Renal pelvis (tissue), 4 donors: ENCODE data around the gene NCR3LG1. TPM values are rescaled to one million over a fixed set of nuclear protein-coding genes. Genes with fewer than 3 reads are reported as not detected.
A peak's percentile ranks its signal among the peaks of the same experiment; 100 is the strongest.

Experiments
- DNase-seq: peaks from one replicate; pipeline ENCODE4 v3.0.0-alpha.2; 2013
- polyA plus RNA-seq, 3 donors: library from polyadenylated mRNA; unstranded; fragments of 120-200 nt; gene quantifications; one replicate each; pipeline ENCODE4 v1.2.1, GENCODE V29; 2013; ENCODE audit not compliant: insufficient read length in 3 of 3

Gene NCR3LG1
- polyA plus RNA-seq, 3 donors, result 1.2 to 2.3 (median 2.3) TPM

DNA sequence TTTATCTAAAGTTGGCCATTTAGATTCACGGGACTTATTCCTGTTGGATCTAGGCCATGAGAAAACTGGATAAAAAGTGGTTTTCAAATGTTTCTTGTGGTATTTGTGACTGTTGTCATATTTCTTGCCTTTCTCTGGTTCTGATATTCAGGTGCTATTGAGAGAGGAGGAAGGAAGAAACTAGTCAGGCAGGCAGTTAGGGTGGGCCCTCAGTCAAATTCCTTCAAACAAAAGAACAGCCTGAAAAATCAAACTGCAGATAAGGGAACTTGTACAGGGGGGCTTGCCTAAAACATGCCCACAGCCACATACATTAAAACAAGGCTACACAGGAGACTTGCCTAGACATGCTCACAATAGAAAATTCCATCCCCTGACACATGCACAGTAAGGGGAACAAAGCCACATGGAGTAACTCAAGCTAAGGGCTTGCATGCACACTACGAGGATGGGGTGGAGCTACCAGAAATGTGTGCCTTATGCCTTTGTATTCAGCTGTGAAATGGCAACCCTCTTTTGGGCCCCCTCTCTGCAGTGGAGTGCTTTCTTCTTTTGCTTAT, 18.2 kb downstream of the NCR3LG1 start:
- DNase-seq, result no peak

DNA sequence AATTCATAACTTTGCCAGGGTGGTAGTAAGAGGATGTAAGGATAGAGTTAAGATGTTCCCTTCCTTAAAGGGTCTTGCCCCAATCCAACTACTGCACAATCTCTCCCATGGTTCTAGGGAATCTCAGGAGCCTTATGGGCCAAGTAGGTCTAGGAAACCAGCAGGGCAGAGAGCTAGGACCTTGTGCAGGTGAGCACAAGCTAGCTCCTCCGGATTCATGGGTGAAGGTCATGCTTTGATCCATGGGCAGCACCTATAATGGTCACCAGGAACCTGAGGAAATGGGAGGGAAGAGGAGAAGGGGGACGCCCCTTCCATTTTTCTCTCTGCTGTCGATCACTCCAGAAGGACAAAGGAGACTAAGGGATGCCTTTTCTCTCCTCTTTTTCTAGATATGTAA, 20.0 kb downstream of the NCR3LG1 start:
- DNase-seq, result no peak

DNA sequence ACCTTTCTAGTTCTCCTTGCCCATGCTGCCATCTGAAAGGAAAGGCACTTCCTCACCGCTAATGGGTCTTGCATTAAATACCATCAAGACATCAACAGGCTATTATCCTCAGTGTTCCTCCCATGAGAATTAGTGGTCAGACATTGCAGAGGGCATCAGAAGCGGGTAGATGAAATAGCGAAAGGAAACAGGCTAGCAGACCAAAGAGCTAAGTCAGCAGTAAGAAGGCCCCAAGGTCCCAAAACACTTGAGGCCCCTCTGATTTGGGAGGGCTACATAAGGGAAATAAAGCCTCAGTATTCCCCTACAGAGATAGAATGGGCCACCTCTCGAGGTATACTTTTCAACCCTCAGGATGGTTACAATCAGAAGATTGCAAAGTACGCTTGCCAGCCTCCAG, 23.9 kb downstream of the NCR3LG1 start:
- no peak for DNase-seq

DNA sequence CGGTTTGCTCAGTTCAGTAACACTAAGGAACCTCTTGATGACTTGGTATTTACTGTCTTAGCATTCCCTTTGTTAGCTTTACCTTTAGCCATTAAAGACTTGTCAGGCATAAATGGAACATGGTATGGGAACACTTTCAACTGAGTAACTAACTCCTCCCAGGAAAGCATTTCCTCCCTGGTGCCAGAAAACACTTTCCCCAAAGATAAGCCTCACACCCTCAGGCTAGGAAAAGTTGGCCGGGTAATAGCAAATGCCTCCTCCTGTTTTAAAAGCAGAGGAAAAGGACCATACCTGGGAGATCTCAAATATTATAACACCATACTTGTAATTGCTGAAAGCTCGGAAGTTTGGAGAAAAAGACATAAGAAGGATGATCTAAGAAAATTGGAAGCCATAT, 24.9 kb downstream of the NCR3LG1 start:
- DNase-seq, result no peak

DNA sequence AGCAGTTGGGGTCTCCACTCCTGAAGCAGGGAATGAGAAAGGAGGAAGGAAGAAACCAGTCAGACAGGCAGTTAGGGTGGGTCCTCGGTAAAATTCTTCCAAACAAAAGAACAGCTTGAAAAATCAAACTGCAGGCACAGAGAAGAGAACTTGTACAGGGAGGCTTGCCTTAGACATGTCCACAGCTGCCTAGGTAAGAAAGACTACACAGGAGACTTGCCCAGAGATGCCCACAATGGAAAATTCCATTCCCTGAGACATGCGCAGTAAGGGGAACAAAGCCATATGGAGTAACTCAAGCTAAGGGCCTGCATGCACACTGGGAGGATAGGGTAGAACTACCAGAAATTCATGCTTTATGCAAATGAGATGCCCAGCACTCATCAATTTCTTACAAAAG, 27.1 kb downstream of the NCR3LG1 start:
- DNase-seq, result no peak

DNA sequence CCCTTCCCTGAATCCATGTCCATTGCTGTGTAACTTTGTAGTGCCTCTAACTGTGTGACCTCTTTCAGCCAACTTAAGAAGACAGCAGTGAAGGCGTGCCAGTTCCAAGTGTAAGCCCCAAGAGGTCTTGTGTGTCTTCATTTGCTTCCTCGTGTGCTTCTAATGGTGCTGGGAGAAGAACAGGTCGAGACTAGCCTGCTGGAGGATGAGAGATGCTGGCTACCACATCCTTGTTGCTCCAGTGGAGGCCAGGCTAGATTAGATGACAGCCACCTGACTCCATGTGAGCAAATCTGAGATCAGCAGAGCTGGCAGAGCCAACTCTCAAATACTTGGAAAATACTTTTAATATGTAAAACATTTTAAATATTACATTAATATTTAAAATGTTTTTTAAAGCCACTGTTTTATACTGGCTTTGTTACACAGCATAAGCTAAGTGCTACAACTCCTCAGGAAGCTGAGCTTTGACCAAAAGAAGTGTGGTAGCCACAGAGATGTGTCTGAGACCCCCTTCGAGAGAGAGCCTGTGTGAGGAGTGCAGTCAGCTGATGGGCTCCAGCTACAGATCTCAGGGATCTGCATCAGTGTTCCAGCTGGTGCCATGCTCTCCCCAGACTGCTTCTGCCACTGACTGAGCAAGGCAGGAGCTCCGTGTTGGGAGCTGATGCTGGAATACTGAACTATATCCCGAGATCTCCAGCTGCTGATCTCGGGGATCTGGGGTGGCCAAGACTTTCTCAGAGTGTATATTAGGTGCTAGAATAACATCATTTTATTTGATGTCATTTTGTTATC, 28.0 kb downstream of the NCR3LG1 start:
- no peak for DNase-seq

DNA sequence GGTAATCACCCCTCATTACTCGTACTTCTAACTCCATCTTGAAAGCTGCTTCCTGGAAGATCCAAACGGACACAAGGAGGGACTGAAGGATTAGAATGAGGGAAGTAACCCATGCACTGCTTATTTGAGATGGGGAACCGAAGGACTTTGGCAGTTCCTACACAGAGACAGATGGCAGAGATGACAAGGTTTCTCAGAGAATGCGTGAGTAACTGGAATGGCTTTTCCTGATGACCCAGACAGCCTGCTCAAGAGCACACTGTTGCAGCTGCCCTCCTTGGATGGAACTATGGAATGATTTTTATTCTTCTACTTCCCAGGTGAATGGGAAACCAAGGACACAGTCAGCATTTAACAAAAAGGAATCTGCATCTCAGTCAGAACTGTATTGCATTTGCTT, 29.6 kb downstream of the NCR3LG1 start:
- DNase-seq, result no peak

DNA sequence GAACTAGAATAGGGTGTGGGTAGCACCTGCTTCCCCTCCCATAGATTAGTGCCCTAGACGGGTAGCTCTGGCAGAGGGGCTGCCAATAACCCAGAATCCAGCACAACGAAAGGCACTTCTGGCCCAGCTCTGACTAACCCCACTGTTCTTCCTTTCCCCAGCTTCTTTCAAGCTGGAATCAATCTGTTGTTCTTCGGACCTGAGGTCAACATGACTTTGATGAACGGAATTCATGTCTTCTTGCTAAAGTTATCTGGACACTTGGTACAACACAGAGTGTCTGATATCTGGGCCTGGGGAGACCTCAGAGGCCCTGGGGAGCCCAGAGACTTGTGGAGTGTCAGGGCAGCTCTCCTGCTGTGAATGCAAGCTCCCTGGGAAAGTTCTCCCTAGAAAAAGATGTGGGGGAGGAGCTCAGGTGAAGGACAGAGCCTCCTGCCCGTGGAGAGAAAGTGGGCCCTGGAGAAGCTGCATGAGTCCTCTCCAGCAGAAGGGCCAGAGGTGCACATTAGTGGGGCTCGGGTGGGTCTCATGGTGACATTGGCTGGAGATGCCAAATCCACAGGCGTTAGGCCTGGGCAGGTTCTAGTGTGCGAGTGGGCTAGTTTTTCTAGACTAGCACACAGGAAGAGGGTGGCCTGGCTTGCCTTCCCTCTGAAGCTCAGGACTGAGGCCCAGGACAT, 30.6 kb downstream of the NCR3LG1 start:
- DNase-seq, result no peak

DNA sequence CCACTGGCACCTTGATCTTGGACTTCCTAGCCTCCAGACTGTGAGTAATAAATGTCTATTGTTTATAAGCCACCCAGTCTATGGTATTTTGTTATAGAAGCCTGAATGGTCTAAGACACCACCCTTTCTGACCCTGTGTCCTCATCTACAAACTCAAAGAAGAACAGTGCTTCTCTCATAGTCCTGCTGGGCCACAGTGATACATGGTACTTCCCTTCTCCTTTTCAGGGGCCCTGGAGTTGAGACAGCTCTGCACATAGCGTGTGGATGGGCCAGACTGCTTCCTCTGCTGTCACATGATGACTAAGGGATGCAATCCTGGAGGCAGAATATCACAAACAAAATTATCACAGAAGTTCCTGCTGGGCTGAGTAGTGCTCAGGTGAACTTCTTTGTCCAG, 31.9 kb downstream of the NCR3LG1 start:
- DNase-seq, result no peak

DNA sequence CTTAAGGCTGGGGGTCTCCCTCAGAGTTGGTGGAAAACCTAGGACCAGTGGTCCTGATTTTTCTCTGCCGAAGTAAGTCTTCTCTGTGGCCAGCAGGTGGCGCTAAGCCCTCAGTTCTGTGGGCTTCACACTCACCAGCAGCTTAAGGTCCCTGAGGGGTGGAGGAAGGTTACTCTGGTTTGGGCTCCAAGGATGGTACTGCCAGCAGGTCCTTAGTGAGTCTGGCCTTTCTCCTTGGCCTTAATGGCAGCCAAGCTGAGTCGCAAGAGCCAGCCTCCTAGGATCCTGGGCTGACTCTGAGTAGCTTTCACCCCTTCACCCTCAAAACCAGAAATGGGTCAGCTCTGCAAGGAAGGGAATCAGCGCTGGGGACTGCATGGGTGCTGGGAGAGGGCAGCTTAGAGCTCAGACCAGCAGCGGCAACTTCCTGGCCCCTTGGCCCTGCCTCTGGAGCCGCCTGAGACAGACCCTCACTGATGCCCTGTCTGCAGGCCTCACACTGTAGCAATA, 32.5 kb downstream of the NCR3LG1 start:
- peak; percentile 82 for DNase-seq

DNA sequence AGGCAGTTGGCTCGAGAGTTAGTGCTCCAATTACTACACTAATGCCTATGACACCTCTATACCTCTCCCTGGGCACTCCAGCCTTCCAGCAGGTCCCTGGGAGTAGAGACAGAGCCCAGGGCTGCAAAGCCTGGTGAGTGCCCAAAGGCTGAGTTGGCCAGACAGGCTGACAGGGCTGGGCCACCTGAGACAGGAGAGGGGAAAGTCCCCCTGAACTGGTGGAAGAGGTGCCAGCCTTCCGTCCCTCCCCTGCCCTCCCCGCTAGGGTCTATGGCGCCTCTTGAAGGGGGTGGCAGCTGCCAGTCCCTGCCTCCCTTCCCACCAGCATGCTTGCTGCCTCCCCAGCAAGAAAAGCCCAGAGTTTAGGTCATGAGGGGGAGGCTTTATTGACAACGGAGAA, 33.9 kb downstream of the NCR3LG1 start:
- no peak for DNase-seq

DNA sequence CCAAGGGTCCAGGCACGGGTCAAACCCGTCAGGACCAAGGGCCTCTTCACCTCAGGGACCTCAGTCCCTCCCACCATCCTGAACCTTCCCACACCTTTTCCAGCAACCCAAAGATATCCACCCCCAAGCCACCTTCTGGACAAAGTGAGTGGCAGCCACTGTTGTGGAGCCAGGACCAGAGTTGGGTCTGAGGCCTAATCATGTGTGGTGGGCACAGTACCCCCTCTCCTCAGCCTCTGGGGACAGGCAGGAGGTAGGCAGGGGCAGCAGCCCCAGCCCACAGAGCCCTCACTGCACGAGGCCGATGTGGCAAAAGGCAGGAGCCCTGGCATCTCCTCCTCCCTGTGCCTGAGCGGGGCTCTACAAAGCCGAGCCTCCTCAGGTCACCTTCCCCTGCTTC, 34.3 kb downstream of the NCR3LG1 start:
- no peak for DNase-seq

DNA sequence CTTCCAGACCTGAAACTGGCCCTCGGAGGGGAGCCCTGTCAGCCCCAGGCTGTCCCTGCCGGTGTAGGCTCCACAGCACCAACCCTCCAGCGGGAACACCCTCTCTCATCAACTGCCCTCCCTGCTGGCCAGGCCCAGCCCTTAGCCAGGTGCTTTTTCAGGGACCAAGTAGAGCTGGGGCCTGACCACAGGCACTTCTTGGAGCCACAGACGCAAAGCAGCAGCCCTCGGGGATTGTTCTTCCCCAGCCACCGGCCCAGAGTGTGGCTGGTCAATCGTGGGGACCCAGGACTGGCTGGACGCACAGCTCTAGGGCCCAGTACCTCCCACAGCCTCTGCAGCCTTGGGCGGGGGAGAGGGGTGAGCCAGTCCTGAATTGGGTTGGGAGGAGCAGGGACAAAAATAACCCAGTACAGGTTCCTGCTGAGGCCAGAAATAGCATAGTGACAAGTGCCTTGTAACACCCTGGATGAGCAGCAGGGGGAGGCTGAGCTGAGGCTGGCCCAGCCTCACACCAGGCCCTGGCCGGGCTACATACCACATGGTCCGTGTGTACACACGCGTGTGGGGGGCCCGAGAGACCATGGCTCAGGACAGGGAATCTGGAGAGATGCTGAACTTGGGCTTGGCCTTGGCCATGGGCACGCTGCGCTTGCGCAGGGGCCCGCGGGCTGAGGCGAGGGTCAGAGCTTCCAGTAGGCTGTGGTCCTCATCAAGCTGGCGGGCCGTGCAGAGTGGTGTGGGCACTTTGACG, 34.9 kb downstream of the NCR3LG1 start:
- peak; percentile 17 for DNase-seq

DNA sequence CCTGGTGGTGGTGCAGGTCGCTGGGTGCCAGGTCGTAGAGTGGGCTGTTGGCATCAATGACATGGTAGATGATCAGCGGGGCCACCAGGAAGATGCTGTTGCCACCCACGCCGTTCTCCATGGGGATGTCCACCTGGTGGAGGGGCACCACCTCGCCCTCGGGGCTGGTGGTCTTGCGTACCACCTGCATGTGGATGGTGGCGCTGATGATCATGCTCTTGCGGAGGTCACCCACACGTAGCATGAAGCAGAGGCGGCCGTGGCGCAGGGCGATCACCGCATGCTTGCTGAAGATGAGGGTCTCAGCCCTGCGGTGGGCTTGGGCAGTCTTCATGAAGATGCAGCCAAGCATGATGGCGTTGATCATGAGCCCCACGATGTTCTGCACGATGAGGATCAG, 35.7 kb downstream of the NCR3LG1 start:
- no peak for DNase-seq

DNA sequence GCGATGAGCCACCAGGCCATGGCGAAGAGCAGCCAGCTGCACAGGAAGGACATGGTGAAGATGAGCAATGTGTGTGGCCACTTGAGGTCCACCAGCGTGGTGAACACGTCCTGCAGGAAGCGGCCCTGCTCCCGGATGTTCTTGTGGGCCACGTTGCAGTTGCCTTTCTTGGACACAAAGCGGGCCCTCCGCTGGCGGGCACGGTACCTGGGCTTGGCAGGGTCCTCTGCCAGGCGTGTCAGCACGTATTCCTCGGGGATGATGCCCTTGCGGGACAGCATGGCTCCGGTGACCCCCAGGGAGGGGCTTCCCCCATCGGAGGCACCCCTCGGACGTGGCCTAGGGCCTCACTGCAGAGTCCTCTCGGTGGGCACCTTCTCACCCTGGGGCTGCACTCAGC, 36.2 kb downstream of the NCR3LG1 start:
- no peak for DNase-seq

DNA sequence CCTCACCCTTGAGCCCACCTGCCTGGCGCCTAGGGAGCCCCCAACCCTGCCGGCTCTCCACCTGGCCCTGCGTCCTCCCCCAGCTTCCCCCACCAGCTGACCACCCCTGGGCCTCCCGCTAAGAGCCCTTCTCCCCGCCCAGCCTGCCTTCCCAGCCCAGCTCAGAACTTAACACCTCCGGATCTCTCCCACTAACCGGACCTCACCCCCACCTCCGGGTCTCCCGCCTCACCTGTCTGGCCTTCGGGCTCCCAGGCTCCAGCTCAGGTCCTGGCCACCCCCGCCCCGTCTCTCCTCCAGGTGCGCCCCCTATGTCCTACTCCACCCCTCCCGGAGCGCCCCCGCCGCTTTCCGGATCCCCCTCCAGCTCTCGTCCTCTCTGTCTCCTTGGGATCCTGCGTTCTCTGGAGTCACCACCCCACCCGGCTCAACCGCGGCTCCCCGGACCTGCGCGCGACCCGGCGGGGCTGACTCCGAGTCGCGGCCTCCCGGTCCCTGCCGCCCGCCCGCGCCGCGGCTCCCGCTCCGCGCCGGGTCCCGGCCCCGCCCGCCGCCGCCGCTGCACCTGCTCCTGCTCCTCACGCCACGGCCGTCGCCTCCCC, 37.1 kb downstream of the NCR3LG1 start, which contains the start of gene KCNJ11:
TSS of gene KCNJ11 (minus strand) at position 51 of the 602 bp plus-strand sequence. CDS start 568 bp downstream, outside the sequence.
- peak; percentile 11 for DNase-seq

DNA sequence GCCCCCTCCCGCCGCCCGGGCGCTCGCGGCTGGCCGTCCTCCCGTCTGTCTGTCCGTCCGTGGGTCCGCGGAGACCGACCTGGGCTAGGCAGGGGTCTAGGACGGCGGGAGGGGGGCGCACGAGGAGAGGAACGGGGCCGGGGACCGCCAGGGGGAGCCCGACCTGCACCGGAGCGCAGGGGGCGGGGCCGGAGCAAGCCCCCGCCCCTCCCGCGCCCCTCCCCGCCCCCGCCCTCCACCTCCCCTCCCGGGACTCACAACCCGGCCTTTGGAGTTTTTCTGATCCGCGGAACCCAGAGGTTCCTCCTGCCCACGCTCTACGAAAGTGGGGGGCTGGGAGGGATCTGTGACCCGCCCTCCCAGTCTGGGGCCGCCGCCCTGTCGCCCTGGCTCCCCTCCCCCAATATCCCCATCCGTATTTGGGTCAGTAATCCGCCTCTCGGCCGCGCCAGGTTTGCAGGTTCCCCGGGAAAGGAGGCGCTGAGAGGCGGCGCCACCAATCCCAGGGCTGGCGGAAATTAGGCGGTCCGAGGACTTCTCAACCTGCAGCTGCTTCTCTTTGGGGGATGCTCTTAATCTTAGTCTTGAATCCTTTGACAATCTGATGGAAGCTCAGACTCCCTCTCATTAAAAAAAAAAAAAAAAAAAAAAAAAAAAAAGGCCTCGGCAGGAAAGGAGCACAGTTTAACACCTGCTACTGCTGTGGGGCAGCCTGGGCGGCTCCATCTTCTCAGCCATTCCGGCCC, 37.8 kb downstream of the NCR3LG1 start:
- peak; percentile 69 for DNase-seq

DNA sequence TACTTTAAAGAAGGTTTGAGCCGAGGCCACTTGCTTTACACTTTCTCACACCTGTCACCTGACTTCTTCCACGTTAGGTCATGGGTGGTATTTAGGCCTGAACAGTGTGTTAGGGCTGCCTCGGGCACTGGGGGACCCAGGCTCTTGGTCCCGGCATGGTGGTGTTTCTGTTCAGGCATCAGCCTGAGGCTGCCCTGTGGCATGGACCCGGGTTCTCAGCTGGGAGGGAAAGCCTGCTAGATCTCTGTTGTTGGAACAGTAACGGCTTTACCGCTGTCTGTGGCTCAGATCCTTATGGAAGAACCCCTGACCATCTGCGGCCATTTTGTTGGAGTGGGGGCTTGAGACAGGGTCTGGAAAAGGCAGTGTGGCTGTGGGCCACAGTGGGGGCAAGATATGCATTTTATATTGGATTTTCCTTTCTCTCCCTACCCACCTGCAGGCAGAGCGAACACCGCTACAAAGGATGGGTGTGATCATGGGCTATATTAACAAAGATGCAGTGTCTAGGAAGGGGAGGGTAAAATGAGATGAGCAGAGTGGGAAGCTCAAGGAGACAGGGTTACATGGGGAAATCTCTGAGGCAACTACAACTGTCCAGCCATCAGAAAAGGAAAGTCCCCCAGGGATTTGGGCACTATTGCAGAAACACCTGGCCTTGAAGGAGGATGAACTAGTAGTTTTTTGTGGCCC, 38.5 kb downstream of the NCR3LG1 start:
- DNase-seq, result no peak

DNA sequence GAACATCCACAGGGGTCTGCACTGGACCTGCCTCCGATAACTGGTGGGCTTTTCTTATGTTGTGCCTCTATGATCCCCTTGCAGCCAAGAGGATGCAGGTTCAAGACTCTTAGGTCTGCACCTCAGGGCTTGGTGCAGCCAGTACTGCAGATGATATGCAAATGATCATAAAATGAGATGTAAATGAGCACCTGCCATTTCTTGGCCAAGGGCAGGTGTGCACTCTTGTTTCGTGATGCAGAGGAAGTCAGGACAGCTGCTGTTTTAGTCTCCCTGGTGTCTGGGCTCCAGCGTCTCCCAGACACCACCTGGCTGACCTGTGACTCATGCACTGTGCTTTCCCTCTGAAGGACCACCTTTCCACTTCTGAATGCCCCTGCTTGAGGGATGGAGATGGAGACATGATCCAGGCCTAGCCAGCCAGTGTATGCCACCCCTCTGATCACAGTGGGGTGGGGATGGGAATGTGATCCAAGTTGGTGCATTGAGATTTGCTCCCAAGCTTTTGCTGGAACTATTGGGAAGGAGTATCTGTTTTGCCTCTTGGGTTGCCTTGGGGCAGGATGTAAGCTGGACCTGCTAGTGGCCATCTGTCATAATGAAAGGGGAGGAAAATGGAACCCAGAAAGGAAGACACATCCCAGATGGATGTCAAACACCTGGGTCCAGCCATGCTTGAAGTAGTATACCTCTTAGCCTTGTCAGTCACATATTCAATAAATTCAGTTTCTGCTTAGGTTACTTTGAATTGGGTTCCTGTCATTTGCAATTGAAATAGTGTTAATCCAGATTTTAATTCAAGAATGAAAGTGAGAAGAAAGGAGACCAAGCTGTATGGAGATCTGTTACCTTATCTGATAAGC, 40.1 kb downstream of the NCR3LG1 start:
- no peak for DNase-seq
